ENCODE results near the gene ANKRD44.

DNA sequence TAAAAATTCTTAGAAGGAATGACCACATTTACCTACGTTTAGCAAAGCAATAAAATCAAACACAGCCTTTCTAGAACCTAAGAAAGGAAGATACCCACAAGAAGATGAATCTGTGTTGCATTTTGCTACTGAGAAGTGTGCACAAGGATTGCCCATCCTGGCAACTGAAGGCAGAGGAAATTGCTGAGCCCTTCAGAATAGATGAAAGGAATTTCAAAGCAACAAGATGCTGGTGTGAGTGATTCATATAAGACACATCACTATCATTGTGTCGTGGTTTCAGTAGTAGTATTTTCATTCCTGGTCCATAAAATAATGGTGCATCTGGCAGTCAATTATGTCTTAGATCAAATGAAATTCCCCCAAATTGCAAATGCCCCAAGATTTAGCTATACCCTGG lies 48.4 kb upstream of the ANKRD44 start:
- TF ChIP-seq, protein P1, sequence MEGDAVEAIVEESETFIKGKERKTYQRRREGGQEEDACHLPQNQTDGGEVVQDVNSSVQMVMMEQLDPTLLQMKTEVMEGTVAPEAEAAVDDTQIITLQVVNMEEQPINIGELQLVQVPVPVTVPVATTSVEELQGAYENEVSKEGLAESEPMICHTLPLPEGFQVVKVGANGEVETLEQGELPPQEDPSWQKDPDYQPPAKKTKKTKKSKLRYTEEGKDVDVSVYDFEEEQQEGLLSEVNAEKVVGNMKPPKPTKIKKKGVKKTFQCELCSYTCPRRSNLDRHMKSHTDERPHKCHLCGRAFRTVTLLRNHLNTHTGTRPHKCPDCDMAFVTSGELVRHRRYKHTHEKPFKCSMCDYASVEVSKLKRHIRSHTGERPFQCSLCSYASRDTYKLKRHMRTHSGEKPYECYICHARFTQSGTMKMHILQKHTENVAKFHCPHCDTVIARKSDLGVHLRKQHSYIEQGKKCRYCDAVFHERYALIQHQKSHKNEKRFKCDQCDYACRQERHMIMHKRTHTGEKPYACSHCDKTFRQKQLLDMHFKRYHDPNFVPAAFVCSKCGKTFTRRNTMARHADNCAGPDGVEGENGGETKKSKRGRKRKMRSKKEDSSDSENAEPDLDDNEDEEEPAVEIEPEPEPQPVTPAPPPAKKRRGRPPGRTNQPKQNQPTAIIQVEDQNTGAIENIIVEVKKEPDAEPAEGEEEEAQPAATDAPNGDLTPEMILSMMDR (IDR thresholded peaks at IDR 0.05; ENCODE audit: low read depth, low read length, poor library complexity, severe bottlenecking) = no peak
- TF ChIP-seq EZH2phosphoT487 (IDR thresholded peaks at IDR 0.05; ENCODE audit: borderline replicate concordance, low read length) = no peak

Measured in DOHH2 (cell line).